Mammary epithelial cell (primary cell): ENCODE data around the gene MYL4.

Experiments
- EZH2 ChIP-seq: IDR thresholded peaks from 2 replicates; pipeline ENCODE4 v1.6.1; 2012; ENCODE audit warnings: low read length, inconsistent platforms, borderline replicate concordance
- TF ChIP-seq, protein P1 (sequence below), 2 donors: IDR thresholded peaks in 1 of 2; conservative IDR thresholded peaks in 1 of 2; 2 replicates each; pipeline ENCODE4 v1.5.1; 2011 to 2012; ENCODE audit warnings: inconsistent platforms in 2 of 2, low read length in 2 of 2, mild to moderate bottlenecking in 2 of 2, control low read depth in 1 of 2, low read depth in 1 of 2; ENCODE audit not compliant: insufficient read depth in 1 of 2; ENCODE audit errors: extremely low read depth in 1 of 2

DNA sequence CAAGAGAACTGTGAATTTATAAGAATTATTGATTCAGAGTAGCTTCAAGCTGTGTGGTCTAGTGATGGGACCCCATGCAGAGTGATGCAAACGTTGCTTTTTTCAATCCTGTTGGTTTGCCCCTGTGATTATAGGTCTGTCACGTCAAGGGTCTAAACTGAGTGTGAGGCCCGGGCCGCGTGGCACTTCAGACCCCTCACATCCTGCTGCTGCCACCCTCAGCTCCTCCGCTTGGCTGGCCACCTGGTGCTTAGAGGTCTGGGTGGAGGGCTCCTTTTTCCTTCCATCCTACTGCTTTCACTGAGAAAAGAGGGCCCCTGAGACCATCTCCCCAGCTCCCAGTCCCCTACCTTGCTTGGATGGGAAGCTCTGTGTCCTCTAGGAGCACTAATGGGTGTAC lies 12.0 kb downstream of the MYL4 start:
- TF ChIP-seq, protein P1, sequence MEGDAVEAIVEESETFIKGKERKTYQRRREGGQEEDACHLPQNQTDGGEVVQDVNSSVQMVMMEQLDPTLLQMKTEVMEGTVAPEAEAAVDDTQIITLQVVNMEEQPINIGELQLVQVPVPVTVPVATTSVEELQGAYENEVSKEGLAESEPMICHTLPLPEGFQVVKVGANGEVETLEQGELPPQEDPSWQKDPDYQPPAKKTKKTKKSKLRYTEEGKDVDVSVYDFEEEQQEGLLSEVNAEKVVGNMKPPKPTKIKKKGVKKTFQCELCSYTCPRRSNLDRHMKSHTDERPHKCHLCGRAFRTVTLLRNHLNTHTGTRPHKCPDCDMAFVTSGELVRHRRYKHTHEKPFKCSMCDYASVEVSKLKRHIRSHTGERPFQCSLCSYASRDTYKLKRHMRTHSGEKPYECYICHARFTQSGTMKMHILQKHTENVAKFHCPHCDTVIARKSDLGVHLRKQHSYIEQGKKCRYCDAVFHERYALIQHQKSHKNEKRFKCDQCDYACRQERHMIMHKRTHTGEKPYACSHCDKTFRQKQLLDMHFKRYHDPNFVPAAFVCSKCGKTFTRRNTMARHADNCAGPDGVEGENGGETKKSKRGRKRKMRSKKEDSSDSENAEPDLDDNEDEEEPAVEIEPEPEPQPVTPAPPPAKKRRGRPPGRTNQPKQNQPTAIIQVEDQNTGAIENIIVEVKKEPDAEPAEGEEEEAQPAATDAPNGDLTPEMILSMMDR (conservative IDR thresholded peaks at IDR 0.05 in 1 of 2, IDR thresholded peaks at IDR 0.05 in 1 of 2; ENCODE audit: extremely low read depth in 1 of 2, insufficient read depth in 1 of 2, low read depth in 1 of 2, low read length in 2 of 2), result no peak
- no peak for TF ChIP-seq EZH2
